Measurements from ENCODE around the gene SPECC1L.

The SPECC1L gene

DNA sequence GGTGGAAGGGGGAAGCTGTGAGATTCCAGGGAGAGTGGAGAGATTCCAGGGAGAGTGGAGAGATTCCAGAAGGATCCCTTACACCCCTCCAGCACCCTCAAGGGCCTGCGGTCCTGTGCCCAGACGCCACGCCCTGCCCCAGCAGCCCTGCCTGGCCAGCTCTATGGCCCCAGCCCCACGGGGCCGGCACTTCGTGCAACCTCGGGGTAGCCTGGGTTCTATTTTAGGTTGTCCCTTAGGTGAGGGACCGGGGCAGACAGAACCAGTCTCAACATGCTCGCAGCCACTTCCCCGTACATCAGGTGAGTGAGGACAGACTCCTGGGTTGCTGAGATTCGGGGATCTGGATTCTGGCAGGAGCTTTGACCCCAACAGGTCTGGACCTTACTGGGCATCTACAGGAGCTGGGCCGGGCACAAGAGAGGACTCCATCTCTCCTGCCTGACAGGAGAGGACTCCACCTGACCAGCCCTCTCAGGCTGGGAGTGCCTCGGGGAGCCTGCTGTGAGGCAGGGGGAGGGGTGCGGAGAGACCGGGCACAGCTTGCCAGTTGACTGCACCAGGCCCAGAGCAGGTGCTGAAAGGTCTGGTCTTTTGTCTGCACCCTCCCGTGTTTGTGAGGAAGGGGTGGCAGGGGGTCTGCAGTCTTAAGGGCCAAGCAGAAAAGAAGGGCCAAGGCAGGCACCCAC lies 148.3 kb downstream of the SPECC1L start:
- H3K79me1 ChIP-seq (ENCODE audit: low read length), result no peaks in the 10 kb centered on the region
- H2BK12ac ChIP-seq (ENCODE audit: low read length), result no peak overlapping the region
- no peaks in the 10 kb centered on the region for H3K9me3 ChIP-seq (ENCODE audit: insufficient read depth, low read depth, low read length)
- no peak overlapping the region for H3K18ac ChIP-seq (ENCODE audit: low read length)
- no peak overlapping the region for H2BK5ac ChIP-seq (ENCODE audit: low read depth, low read length, poor library complexity)
- no peak overlapping the region for H3K9ac ChIP-seq (ENCODE audit: low read length)
- no peak overlapping the region for H4K91ac ChIP-seq (ENCODE audit: low read depth, low read length)
- no peaks in the 10 kb centered on the region for H3K79me2 ChIP-seq (ENCODE audit: control insufficient read depth, insufficient read depth, low read length, poor library complexity)
- no peak overlapping the region for H3K4ac ChIP-seq (ENCODE audit: low read depth, low read length)
- H3K36me3 ChIP-seq (ENCODE audit: control insufficient read depth in 1 of 2, insufficient read depth in 2 of 2, low read length in 2 of 2), result peaks cover 30 to 40% of the 10 kb centered on the region in 2 experiments
- H2AK5ac ChIP-seq (ENCODE audit: low read length), result no peak overlapping the region
- no peak overlapping the region for H4K8ac ChIP-seq (ENCODE audit: low read depth, low read length)
- no peak overlapping the region for H2AFZ ChIP-seq (ENCODE audit: insufficient read depth, low read length, poor library complexity)
- no peak overlapping the region for H4K12ac ChIP-seq (ENCODE audit: low read depth, low read length)
- DNase-seq, result no peak
- peaks cover under 1% of the 10 kb centered on the region for H3K27me3 ChIP-seq (ENCODE audit: insufficient read depth, low read length)
- no peak overlapping the region for H3K14ac ChIP-seq (ENCODE audit: low read length)
- no peak overlapping the region for H3K4me2 ChIP-seq (ENCODE audit: low read length)
- H3K4me1 ChIP-seq (ENCODE audit: control insufficient read depth in 1 of 2, insufficient read depth in 2 of 2, low read length in 2 of 2), result peaks cover 0 to 4% of the 10 kb centered on the region in 2 experiments
- no peak overlapping the region for H3K27ac ChIP-seq (ENCODE audit: low read depth, low read length)
- H3K4me3 ChIP-seq (ENCODE audit: low read depth, low read length), result no peak overlapping the region
- H2BK120ac ChIP-seq (ENCODE audit: insufficient read depth, low read length, poor library complexity), result no peak overlapping the region
- no CpG with 5 or more reads among the region's 16 CpGs for WGBS (ENCODE audit: extremely low coverage, insufficient coverage, insufficient read length)
- H3K23ac ChIP-seq (ENCODE audit: low read length), result no peak overlapping the region

DNA sequence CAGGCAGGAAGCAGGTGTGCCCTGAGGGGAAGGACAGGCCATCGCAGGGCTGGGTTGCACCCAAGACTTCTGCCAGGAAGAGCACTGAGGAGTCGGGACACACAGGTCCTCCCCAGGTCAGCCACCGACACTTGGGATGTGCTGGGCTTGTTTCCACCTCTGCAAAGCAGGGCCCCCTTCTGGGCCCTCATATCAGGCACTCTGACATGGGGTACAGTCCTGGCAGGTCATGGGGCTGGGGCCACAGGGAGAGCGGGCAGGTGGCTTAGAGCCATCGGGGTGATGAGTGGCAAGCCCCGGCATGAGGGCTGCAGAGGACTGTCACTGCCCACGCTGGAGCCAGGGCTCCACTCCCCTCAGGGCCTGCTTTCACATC lies 148.8 kb downstream of the SPECC1L start:
- Histone ChIP-seq H4K91ac (ENCODE audit: low read depth, low read length) (no peak overlapping the region), H2AK5ac (ENCODE audit: low read length) (no peak overlapping the region), H4K8ac (ENCODE audit: low read depth, low read length) (no peak overlapping the region), H3K4me2 (ENCODE audit: low read length) (no peak overlapping the region), H3K23ac (ENCODE audit: low read length) (no peak overlapping the region), H2BK120ac (ENCODE audit: insufficient read depth, low read length, poor library complexity) (no peak overlapping the region), H2BK5ac (ENCODE audit: low read depth, low read length, poor library complexity) (no peak overlapping the region), H3K36me3 (ENCODE audit: control insufficient read depth in 1 of 2, insufficient read depth in 2 of 2, low read length in 2 of 2) (peaks cover 25 to 35% of the 10 kb centered on the region in 2 experiments), H3K9me3 (ENCODE audit: insufficient read depth, low read depth, low read length) (no peaks in the 10 kb centered on the region), H3K79me2 (ENCODE audit: control insufficient read depth, insufficient read depth, low read length, poor library complexity) (no peaks in the 10 kb centered on the region), H3K4ac (ENCODE audit: low read depth, low read length) (no peak overlapping the region), H3K27me3 (ENCODE audit: insufficient read depth, low read length) (peaks cover 6% of the 10 kb centered on the region), H4K12ac (ENCODE audit: low read depth, low read length) (no peak overlapping the region), H2BK12ac (ENCODE audit: low read length) (no peak overlapping the region), H3K4me3 (ENCODE audit: low read depth, low read length) (no peak overlapping the region), H3K14ac (ENCODE audit: low read length) (no peak overlapping the region), H3K18ac (ENCODE audit: low read length) (no peak overlapping the region), H3K27ac (ENCODE audit: low read depth, low read length) (no peak overlapping the region), H2AFZ (ENCODE audit: insufficient read depth, low read length, poor library complexity) (no peak overlapping the region), H3K4me1 (ENCODE audit: control insufficient read depth in 1 of 2, insufficient read depth in 2 of 2, low read length in 2 of 2) (peaks cover 5 to 7% of the 10 kb centered on the region in 2 experiments), H3K79me1 (ENCODE audit: low read length) (no peaks in the 10 kb centered on the region), H3K9ac (ENCODE audit: low read length) (no peak overlapping the region)
- WGBS (ENCODE audit: extremely low coverage, insufficient coverage, insufficient read length), result no CpG with 5 or more reads among the region's 7 CpGs
- DNase-seq, result no peak

DNA sequence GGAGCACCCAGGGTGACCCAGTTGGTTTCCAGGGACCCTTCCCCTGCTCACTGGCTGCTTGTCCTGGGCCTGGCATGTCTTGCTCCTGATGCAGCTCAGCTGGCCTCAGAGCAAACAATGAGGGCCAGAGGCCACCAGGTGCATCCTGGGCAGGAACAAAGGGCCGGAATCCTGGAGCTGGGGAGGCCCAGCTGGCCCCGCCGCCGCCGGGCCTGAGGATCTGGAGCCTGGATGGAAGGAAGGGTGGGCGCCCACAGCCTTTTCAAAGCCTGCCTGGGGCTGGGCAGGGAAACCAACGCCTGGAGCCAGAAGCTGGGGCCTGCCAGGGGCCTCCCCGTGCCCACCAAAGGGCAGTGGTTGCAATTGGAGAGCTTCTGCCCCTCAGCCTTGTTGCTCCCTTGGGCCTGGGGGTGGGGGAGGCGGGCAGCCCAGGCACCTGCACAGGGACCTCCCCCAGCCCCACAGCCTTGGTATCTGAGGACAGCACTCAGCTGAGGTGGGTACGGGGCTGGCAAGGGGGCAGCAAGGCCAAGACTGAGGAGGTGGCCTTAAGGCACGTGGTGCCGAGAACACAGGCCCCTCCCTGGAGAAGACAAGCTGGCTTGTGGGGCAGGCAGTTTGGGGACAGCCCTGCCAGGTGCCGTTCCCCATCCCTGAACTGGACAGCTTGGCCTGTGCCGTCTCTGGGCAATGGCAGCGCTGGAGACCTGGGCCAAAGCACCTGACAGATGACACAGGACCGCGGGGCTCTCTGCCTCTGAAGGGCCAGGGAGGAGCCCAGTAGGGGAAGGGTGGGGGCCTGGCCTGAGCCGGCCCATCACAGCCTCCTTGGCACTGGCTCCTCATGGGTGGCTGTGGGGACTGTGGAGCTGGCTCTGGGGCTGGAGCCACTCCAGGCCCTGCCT lies 149.7 kb downstream of the SPECC1L start:
- no peak overlapping the region for H3K4ac ChIP-seq (ENCODE audit: low read depth, low read length)
- WGBS (ENCODE audit: extremely low coverage, insufficient coverage, insufficient read length), result no CpG with 5 or more reads among the region's 18 CpGs
- H3K9me3 ChIP-seq (ENCODE audit: insufficient read depth, low read depth, low read length), result no peaks in the 10 kb centered on the region

DNA sequence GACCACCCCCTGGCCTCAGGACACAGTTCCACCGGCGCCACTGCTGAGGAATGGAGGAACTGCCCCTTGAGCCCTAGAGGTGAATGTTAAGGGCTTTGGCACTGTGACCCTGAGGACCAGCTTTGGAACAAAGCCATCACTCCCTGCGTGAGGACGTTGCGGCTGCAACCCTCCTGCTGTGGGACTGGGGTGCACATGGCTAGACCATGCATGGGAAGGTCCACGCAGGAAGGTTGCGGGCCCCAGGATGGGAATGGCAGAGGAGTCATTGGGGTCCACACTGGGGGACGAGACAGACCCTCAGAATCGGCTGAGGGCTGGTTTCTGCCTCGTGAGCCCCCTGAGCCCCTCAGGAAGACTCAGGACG lies 150.3 kb downstream of the SPECC1L start:
- H3K4me3 ChIP-seq (ENCODE audit: low read depth, low read length), result no peak overlapping the region
- H3K9me3 ChIP-seq (ENCODE audit: insufficient read depth, low read depth, low read length), result no peaks in the 10 kb centered on the region
- WGBS (ENCODE audit: extremely low coverage, insufficient coverage, insufficient read length), result no CpG with 5 or more reads among the region's 11 CpGs
- H2BK120ac ChIP-seq (ENCODE audit: insufficient read depth, low read length, poor library complexity), result no peak overlapping the region
- H3K9ac ChIP-seq (ENCODE audit: low read length), result no peak overlapping the region
- H3K4ac ChIP-seq (ENCODE audit: low read depth, low read length), result no peak overlapping the region
- H3K4me1 ChIP-seq (ENCODE audit: control insufficient read depth in 1 of 2, insufficient read depth in 2 of 2, low read length in 2 of 2), result peaks cover 6 to 7% of the 10 kb centered on the region in 2 experiments
- DNase-seq, result no peak
- no peaks in the 10 kb centered on the region for H3K79me2 ChIP-seq (ENCODE audit: control insufficient read depth, insufficient read depth, low read length, poor library complexity)
- no peak overlapping the region for H3K18ac ChIP-seq (ENCODE audit: low read length)
- no peak overlapping the region for H2BK12ac ChIP-seq (ENCODE audit: low read length)
- no peak overlapping the region for H3K14ac ChIP-seq (ENCODE audit: low read length)
- no peak overlapping the region for H2AK5ac ChIP-seq (ENCODE audit: low read length)
- H3K4me2 ChIP-seq (ENCODE audit: low read length), result no peak overlapping the region
- no peak overlapping the region for H3K23ac ChIP-seq (ENCODE audit: low read length)
- H4K91ac ChIP-seq (ENCODE audit: low read depth, low read length), result no peak overlapping the region
- H3K36me3 ChIP-seq (ENCODE audit: control insufficient read depth in 1 of 2, insufficient read depth in 2 of 2, low read length in 2 of 2), result peaks cover 15 to 23% of the 10 kb centered on the region in 2 experiments
- H3K27me3 ChIP-seq (ENCODE audit: insufficient read depth, low read length), result peaks cover 16% of the 10 kb centered on the region
- no peak overlapping the region for H4K8ac ChIP-seq (ENCODE audit: low read depth, low read length)
- no peak overlapping the region for H3K27ac ChIP-seq (ENCODE audit: low read depth, low read length)
- H3K79me1 ChIP-seq (ENCODE audit: low read length), result no peaks in the 10 kb centered on the region
- H2BK5ac ChIP-seq (ENCODE audit: low read depth, low read length, poor library complexity), result no peak overlapping the region
- H4K12ac ChIP-seq (ENCODE audit: low read depth, low read length), result no peak overlapping the region
- H2AFZ ChIP-seq (ENCODE audit: insufficient read depth, low read length, poor library complexity), result no peak overlapping the region

More for the DNA sequence above, 149.7 kb downstream of the SPECC1L start:
- Histone ChIP-seq H3K23ac (ENCODE audit: low read length) (no peak overlapping the region), H3K79me2 (ENCODE audit: control insufficient read depth, insufficient read depth, low read length, poor library complexity) (no peaks in the 10 kb centered on the region), H3K4me2 (ENCODE audit: low read length) (no peak overlapping the region), H4K91ac (ENCODE audit: low read depth, low read length) (no peak overlapping the region), H3K14ac (ENCODE audit: low read length) (no peak overlapping the region), H3K79me1 (ENCODE audit: low read length) (no peaks in the 10 kb centered on the region), H3K27ac (ENCODE audit: low read depth, low read length) (no peak overlapping the region), H4K12ac (ENCODE audit: low read depth, low read length) (no peak overlapping the region), H3K9ac (ENCODE audit: low read length) (no peak overlapping the region), H3K4me1 (ENCODE audit: control insufficient read depth in 1 of 2, insufficient read depth in 2 of 2, low read length in 2 of 2) (peaks cover 6 to 7% of the 10 kb centered on the region in 2 experiments), H2BK5ac (ENCODE audit: low read depth, low read length, poor library complexity) (no peak overlapping the region), H4K8ac (ENCODE audit: low read depth, low read length) (no peak overlapping the region), H3K27me3 (ENCODE audit: insufficient read depth, low read length) (peaks cover 15% of the 10 kb centered on the region), H2AFZ (ENCODE audit: insufficient read depth, low read length, poor library complexity) (no peak overlapping the region), H2BK12ac (ENCODE audit: low read length) (no peak overlapping the region), H2AK5ac (ENCODE audit: low read length) (no peak overlapping the region), H3K36me3 (ENCODE audit: control insufficient read depth in 1 of 2, insufficient read depth in 2 of 2, low read length in 2 of 2) (peaks cover 17 to 28% of the 10 kb centered on the region in 2 experiments), H2BK120ac (ENCODE audit: insufficient read depth, low read length, poor library complexity) (no peak overlapping the region), H3K18ac (ENCODE audit: low read length) (no peak overlapping the region), H3K4me3 (ENCODE audit: low read depth, low read length) (no peak overlapping the region)
- DNase-seq, result no peak

All from trophoblast cell (in vitro differentiated cells and primary cell).